NCI-H1048 (cell line): ENCODE data around the gene DKC1.
"Not testable (repeated sequence)": the region's sequence is repeated elsewhere in the genome, so short reads cannot be mapped to it uniquely, and the experiment has no call there.

ENCODE experiments used
- DNase-seq: peaks from one replicate; lab custom pipeline; 2025; lab: John Stamatoyannopoulos, UW

The DKC1 gene

DNA sequence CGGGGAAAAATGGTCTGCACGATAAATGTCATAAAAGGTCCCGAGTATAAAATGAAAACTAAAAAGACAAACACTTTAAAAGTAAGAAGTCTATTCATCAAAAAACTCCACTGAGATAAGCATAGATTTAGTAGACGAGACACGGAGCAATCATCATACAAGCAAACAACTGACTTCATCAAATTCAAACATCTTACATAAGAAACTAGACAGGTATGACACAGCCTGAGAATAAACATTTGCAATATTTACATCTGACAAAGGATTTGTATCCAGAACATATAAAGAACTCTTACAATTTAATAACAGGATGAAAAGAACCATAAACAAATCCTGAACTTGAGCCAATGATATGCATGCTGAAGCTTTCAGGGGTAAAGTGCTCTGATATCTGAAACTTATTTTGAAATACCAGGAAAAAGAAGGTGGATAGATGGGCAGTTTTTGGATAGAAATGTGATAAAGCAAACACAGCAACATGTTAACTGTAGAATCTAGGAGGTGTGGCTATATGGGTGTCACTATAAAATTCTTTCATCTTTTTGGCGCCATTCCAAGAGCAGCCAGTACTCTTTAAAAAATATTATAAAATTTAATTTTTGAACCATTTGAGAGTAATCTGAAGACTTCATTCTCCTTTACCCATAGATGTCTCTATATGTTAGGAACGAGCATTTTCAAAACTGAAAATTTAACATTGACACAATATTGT is 30.6 kb downstream of the DKC1 start:
- DNase-seq: no peak

DNA sequence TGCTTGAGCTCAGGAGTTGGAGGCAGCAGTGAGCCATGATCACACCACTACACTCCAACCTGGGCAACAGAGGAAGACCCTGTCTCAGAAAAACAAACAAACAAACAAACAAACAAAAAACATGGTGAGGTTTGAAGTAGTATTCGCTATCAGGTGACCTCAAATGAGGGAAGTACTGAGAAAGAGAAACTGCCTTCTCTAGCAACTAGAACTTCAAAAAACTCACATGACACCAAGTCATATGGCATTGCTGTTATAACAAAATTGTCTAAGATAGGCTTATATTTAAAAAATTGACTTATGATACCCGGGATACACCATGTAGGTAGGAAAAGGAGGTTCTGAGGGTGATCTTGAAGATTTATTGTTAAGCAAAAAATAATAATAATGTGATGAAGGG is 32.4 kb downstream of the DKC1 start:
- DNase-seq: no peak

DNA sequence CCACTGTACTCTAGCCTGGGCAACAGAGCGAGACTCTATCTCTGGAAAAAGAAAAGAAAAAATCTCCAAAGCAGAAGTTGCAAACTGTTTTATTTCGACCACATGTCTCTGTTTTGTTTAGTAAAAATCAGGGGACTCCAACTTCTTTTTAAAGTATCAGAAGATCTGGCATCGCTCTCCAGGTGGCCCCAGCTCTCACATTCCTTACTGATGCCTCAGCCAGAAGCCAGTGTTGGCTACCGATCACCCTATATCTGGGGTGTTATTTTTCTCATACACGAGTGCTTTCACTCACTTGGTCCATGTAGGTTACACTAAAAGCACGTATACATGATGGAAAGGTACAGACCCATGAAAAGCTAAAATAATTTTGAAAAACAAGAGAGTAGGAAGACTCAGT is 34.3 kb downstream of the DKC1 start:
- no peak for DNase-seq

DNA sequence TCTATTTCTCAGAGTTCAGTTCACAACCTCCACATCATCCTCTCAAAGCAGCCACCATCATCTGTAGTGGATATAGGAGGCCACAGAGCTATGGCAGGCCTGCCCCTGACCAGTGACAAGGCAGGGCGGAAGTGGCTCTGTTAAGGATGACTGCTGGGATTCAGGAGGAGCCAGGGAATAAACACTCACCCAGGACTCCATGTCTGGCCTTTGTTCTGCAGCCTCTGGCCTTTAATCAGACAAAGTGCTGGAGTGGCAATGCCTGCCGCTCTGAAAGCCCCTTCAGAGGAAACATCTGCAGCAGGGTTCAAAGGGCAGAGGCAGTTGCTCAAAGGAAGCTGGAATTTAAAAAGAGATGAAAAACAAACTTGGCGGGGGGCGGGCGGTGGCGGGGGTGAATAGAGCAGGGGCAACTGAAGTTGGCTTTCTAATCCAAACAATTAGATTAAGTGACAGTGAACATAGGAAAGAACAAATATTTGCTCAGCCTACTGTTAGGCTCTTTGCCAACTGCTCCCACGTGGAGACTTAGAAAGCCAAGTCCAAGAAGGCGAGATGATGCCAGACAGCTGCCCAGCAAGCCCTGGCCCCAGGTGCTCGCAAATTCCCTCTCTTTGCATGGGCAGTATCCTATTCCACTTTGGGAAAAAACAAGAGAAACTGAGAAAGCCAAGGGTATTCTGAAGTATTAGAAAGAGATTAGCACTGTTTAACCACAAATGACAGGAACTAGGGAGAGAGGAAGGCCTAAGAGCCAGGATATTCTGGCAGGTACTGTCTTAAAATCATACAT is 37.1 kb downstream of the DKC1 start:
- DNase-seq: no peak

DNA sequence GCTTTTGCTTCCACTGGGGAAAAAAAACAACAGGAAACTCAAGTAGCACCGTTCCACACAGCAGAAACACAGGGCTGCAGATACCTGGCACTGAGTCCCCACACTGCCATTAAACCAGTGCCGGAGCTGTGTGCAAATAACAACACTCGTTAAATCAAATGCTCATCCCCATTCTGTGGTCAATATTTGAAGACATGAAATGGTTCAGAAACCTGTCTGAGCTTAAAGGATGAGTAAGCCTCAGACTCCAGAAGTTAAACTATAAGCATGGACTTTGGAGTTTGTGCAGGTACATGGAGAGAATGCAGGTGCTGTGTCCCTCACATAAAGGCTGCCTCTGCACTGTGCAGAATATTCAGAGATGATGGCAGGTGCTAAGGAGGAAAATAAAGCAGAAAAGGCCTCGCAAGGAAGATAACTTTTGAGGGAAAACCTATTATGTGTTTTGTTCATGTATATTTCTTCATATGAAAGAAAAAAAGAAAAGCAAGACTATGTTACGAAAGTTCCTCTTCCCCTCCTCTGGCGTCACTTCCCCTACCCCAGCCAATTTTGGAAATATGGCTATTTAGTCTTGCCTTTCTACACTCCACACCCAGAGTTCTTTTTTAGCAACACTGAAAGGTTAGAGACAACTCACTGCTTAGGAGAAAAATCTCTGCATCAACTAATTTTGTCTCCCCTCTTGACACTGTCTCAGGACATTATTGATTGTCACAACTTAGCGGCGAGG is 38.0 kb downstream of the DKC1 start:
- DNase-seq: no peak

DNA sequence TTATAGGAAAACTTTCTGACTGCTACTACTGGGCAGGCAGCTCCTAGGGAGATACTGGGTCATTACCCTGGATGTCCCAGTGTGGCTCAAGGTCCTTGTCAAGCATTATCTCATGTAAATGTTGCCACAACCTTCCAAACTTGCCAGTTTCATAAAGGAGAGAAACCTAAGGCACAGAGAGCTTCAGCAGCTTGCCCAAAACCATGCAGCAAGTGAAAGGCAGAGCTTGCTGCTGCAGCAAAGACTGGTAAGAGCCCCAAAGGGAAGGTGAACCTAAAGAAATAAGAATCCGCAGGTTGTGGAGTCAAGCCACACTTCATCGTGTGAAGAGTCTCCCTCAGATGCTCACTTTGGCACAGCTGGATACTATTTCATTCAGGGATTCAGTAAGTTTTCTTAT is 40.3 kb downstream of the DKC1 start:
- no peak for DNase-seq

DNA sequence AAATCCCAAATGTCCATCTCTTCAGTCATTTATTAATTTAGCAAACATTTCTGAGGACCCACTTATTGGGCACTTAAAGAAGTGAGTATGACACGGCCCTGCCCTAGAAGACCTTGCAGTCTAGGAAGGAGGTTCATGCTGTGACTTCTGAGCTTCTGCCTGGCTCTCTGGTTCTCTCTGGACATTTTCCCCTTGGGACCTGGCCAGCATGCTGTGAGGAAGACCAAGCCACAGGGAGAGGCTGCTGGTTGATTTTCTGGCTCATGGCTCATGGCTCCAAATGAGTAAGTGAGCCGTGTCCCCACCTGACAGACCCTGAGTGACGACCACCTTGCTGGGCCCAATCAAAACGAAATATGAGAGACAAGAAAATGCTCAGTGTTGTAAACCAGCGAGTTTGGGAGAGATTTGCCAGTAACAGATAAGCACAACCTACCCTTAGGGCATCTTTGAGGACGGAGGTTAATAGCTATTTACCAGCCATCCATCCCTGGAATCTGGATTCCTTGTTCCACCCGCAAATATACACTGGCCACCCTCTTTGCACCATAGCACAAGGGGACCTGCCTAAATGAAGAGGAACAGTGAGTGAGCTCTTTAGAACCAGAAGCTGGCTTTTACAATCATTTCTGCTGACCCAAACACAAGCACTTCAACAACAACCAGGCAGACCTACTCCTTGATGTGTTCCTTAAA is 41.7 kb downstream of the DKC1 start:
- no peak for DNase-seq

DNA sequence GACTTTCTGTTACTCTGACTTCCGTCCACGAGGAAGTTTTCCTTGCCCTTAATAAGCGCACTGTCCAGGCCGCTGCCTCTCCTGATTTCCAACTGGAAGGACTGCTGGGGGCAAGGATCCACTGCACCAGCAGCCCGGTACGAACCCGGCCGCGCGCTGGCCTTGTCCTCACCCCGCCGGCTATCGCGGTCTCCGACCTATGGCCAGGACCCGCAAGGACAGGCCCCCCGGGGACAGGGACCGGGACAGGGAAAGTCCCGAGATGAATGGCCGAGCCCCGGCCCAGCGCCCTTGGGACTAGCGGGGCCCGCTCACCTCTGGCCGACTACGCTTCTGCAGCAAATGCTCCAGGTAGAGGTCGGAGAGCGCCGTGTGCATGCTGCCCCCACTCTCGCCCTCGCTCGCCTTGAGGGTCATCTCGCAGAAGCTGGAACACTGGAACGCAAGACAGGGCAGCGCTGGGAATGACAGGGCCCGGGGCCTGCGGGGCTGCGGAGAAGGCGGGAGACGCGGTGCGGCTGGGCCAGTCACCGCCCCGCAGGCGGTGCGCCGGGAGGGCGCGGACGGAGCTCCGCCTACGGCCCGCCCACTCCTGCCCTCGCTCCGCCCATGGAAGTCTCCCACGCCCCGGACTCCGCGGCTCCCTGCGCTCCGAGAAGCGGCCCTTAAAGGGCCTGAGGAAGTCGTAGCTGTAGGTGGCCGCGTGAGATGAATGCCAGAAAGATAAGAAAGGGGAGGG is 42.5 kb downstream of the DKC1 start, which contains the start of gene MPP1:
TSS of gene MPP1 (minus strand) at position 529 of the 739 bp plus-strand sequence. CDS start at position 417, 112 bp downstream.
- DNase-seq: no peak

DNA sequence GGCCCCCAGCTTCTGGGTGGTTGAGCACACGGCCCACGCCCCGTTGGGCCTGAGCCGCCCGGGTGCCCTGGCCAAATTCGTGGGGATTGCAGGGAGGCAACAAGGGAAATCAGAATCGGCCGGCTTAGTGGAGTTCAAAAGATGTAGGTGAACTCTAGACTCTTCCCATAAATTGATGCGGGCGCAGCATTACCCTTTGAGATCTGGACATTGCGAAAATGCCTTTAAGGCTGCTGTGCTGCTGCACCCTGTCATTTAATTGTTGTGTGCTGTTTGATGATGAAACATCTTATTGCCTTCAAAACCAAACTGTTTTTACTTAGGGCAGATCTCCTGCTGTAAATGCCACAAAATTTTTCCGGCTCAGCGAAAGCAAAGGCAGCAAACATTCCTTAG is 43.0 kb downstream of the DKC1 start:
- DNase-seq: no peak

DNA sequence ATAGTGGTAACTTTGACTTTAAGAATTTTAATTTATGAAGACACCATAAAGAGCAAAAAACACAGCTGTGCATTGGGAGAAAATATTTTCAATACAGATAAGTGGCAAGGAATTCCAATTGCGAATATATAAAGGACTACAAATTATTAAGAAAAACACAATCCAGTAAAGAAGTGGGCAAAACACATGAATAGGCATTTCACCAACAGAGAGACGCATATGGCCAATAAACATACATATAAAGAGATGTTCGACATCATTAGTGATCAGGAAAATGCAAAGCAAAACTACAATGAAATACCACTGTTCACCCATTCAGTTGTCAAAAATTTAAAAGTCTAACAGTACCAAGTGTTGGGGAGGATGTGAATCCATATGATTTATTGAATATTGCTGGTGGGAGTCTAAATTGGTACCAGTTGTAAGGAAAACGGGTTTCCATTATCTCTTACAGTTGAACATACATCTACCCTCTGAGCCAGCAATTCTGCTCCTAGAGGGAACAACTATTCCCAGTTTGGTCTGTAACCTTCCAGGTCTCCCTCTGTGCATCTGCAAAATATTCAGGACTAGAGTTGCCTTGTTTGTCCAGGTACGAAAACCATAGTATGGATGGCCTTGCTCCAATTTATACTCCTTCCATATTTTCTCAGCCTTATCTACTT is 44.3 kb downstream of the DKC1 start:
- DNase-seq: no peak

DNA sequence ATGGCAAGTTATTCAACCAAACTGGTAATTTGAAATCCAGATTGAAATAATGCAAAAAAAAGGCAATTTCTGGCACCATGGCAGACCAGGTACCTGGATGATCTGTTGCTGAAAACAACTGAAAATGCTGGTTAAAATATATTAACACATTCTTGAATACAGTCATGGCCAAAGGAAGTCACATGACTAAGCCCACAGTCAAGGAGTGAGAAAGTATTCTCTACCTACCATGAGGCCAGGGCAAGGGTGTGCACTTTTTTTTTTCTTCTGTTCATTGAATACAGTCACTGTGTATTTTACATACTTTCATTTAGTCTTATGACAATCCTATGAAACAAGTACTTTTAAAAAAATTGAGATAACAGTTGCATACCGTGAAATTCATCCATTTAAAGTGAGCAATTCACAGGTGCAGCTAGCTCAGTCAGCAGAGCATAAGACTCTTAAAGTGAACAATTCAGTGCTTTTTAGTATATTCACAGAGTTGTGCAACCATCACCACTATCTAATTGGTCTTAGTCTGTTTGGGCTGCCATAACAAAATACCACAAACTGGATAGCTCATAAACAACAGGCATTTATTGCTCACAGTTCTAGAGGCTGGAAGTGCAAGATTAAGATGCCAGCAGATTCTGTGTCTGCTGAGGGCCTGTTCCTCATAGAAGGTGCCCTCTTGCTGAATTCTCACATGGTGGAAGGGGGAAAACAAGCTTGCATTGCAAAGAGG is 47.4 kb downstream of the DKC1 start:
- no peak for DNase-seq

DNA sequence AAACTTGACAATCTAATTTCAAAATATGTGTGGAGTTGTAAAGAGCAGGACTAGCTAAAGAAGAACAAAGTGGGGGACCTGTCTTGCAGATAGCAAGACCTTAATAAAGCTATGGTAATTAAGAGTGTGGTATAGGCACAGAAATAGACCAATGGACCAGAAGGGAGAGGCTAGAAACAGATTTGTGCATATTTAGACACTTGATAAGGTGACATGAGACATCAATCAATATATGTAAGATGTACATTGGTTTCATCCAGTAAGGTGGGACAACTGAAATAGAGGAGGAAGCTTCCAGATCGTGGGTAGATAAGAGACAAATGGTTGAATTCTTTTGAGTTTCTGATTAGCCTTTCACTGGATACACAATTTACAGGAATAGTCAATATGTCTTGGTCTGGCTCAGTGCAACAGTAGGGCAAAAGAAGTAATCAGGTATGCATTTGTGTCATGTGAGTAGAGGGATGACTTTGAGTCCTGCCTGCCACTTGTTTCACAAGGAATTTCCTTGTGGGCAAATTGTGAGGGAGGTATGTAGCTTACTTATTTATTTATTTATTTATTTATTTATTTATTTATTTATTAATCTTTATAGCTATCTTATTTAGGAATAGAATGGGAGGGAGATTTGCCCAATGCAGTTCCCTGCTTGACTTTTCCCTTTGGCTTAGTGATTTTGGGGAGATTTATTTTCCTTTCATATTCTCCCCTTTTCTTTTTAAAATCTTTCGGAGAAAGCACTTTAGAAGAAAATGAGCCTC is 49.9 kb downstream of the DKC1 start:
- no peak for DNase-seq

DNA sequence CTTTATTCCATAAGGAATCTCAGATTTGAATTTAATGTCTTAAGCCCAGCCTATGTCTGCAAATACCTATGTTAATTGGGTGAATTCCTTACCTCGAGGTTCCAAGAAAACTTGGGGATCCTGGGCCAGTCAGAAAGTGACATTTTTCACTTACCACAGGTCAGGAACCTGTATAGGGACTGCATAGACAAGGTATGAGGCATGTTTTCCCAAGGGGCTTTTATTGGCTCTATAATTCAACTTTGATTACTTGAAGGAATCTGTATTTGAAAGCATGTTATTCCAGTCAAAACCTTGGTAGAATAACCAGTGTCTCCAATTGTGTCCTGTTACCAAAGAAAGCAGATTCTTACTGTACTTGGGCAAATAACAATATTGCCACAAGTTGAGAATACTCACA is 51.1 kb downstream of the DKC1 start:
- no peak for DNase-seq

DNA sequence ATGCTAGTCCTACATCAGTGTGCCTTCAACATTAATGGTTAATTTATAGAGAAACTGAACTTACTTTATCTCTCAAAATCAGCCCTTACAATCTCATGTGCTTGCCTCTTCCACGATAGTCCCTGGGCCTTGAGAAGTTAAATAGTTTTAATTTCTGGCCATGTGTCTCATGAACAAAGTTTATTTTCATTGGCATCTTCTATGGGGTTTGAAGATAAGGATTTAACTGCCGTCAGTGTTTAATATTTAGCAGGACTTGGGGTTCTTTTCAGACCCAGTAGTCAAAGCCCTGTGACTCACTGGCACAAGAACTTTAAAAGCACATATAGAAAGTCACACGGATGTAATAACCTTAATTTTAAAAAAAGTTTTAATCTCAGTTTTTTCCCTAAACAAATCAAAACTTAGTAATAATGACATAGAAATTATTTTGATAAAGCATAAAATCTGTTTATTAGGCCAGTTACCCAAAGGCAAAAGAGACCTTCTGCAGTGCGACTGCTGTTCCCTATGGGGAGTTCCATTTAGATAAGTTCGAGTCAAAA is 52.7 kb downstream of the DKC1 start:
- no peak for DNase-seq

DNA sequence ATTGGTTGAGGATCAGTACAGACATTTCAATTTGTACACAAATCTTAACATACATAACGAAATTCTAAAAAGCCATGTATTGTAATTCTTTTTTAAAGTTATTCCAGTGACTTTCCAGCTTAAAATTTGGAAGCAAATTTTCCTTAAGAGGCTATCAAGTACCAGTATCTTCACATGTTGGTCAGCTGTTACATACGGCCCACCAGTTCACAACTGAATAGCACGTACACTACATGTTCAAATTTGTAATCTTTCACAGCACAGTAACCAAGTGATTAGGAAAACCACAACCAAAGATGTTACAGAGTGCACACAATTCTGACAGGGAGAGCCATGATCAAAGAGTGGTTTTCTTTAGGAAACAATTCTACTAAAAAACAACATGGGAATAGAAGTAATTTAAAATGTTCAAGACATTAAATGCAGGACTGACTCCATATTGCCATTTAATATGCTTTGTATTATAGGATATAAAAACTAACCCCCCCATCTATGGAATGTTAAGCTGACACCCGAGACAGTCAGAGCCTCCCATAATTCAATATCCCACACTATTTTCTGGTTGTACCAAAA is 53.7 kb downstream of the DKC1 start:
- not testable (repeated sequence) for DNase-seq

DNA sequence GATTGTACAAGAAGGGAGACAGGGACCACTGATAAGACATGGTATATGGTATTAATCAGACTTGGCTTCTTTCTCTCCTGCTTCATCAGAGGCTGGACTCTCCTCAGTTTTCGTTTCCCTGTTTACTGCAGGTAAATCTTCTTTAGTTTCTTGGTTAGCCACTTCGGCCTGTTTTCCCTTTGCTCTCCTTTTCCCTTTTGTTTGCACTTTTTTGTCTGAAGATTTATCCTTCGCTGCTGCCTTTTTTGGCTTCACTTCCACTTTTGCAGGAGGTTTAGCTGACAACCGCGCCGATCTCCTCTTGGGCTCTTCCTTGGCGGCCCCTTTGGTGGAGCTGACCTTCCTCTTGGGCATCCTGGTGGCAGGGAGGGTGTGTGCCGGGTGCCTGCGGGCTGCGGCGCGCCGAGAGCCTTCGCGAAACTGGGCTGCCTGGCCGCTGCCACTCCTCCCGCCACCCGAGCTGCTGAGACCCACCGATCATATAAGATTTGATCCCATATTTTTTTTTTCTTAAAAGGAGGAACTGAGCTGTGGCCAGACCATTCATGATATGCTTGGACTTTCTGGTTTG is 54.5 kb downstream of the DKC1 start:
- not testable (repeated sequence) for DNase-seq

DNA sequence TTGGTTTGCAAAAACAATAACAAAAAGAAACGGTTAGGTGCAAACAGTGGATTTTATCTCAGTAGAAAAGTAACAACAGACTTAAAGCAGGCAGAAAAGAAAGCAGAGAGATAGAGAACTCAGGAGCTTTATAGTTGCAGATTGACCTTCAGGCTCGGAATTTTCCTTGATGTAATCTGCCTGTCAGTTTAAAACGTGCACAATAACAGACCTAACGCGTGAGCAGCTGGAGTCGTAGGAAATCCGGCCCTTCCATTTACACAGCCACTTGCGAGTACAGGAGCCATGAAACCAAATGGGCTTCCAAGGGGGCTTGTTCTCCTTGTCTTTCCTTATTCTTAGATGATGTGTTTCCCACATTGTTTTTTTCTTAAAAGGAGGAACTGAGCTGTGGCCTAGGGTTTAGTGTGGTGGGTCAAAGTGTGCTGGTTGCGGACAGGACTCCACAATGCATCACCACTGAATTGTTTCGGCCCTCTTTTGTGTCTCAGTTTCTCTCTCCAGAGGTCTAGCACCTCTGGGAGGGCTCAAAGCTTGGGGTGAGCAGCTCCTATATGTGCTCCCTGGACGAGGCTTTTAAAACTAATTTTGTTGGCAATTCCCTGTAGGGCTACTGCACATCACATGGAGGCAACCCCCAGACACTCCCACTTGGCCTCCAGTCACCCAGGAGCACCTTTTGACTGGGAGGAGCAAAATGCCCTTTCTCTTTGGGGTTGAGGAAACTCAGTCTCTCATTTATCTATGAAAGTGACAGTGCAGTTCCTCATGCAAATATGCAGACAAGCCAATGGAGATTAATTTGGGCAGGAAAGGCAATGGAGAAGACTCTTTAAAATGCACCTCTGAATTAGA is 56.5 kb downstream of the DKC1 start:
- DNase-seq: no peak
